ENCODE results near the gene PDXDC1.
A peak's percentile ranks its signal among the peaks of the same experiment; 100 is the strongest.
"Not testable (repeated sequence)": the region's sequence is repeated elsewhere in the genome, so short reads cannot be mapped to it uniquely, and the experiment has no call there.

The PDXDC1 gene

GRCh38 chr16:15144092-15144631 lies 169.3 kb downstream of the PDXDC1 start:
- H3K27ac ChIP-seq (ENCODE audit: insufficient read depth in 1 of 2, low read depth in 1 of 2, low read length in 2 of 2, poor library complexity in 1 of 2, severe bottlenecking in 2 of 2); CTCF ChIA-PET; H3K36me3 ChIP-seq (ENCODE audit: control insufficient read depth in 4 of 4, insufficient read depth in 4 of 4, low read length in 3 of 4); POLR2A ChIA-PET; DNase-seq; H3K9me3 ChIP-seq (ENCODE audit: control extremely low read depth in 1 of 5, control insufficient read depth in 4 of 5, insufficient read depth in 2 of 5, low read depth in 1 of 5, low read length in 4 of 5); H3K27me3 ChIP-seq (replicated peaks in 2 of 5; ENCODE audit: control insufficient read depth in 4 of 5, insufficient read depth in 5 of 5, low read length in 4 of 5): not testable (repeated sequence)
- 8% methylated on average over 17 of the region's 22 CpGs for WGBS (ENCODE audit: insufficient coverage)
- Histone ChIP-seq H3K4me3 (ENCODE audit: control insufficient read depth in 1 of 7, extremely low read depth in 1 of 7, insufficient read depth in 4 of 7, low read depth in 2 of 7, low read length in 6 of 7) (peak overlapping the region in 2 of 7 experiments; percentile 19 to 50), H3K4me1 (ENCODE audit: control extremely low read depth in 1 of 4, control insufficient read depth in 4 of 4, insufficient read depth in 4 of 4, low read length in 3 of 4) (peaks cover 0 to 35% (median 16%) of the 10 kb centered on the region in 4 experiments)

- H3K27me3 ChIP-seq (replicated peaks in 2 of 5; ENCODE audit: control insufficient read depth in 4 of 5, insufficient read depth in 5 of 5, low read length in 4 of 5); H3K27ac ChIP-seq (ENCODE audit: insufficient read depth in 1 of 2, low read depth in 1 of 2, low read length in 2 of 2, poor library complexity in 1 of 2, severe bottlenecking in 2 of 2); DNase-seq; H3K9me3 ChIP-seq (ENCODE audit: control extremely low read depth in 1 of 5, control insufficient read depth in 4 of 5, insufficient read depth in 2 of 5, low read depth in 1 of 5, low read length in 4 of 5); CTCF ChIA-PET; H3K36me3 ChIP-seq (ENCODE audit: control insufficient read depth in 4 of 4, insufficient read depth in 4 of 4, low read length in 3 of 4); POLR2A ChIA-PET: not testable (repeated sequence)
- H3K4me1 ChIP-seq (ENCODE audit: control extremely low read depth in 1 of 4, control insufficient read depth in 4 of 4, insufficient read depth in 4 of 4, low read length in 3 of 4): peaks cover 0 to 35% (median 16%) of the 10 kb centered on the region in 4 experiments
- H3K4me3 ChIP-seq (ENCODE audit: control insufficient read depth in 1 of 7, extremely low read depth in 1 of 7, insufficient read depth in 4 of 7, low read depth in 2 of 7, low read length in 6 of 7): peak overlapping the region in 1 of 7 experiments; percentile 50
- 74% methylated on average over 10 of the region's 20 CpGs for WGBS (ENCODE audit: insufficient coverage)
Measured at GRCh38 chr16:15144781-15145417, 170.1 kb downstream of the PDXDC1 start.

GRCh38 chr16:15145418-15146263 lies 170.8 kb downstream of the PDXDC1 start:
- H3K4me3 ChIP-seq (ENCODE audit: control insufficient read depth in 1 of 7, extremely low read depth in 1 of 7, insufficient read depth in 4 of 7, low read depth in 2 of 7, low read length in 6 of 7); H3K27me3 ChIP-seq (replicated peaks in 2 of 5; ENCODE audit: control insufficient read depth in 4 of 5, insufficient read depth in 5 of 5, low read length in 4 of 5); H3K27ac ChIP-seq (ENCODE audit: insufficient read depth in 1 of 2, low read depth in 1 of 2, low read length in 2 of 2, poor library complexity in 1 of 2, severe bottlenecking in 2 of 2); H3K36me3 ChIP-seq (ENCODE audit: control insufficient read depth in 4 of 4, insufficient read depth in 4 of 4, low read length in 3 of 4); POLR2A ChIA-PET; H3K9me3 ChIP-seq (ENCODE audit: control extremely low read depth in 1 of 5, control insufficient read depth in 4 of 5, insufficient read depth in 2 of 5, low read depth in 1 of 5, low read length in 4 of 5); DNase-seq; CTCF ChIA-PET: not testable (repeated sequence)
- WGBS (ENCODE audit: insufficient coverage): 96% methylated on average over 22 of the region's 35 CpGs
- H3K4me1 ChIP-seq (ENCODE audit: control extremely low read depth in 1 of 4, control insufficient read depth in 4 of 4, insufficient read depth in 4 of 4, low read length in 3 of 4): peaks cover 0 to 35% (median 16%) of the 10 kb centered on the region in 4 experiments

- H3K27me3 ChIP-seq (replicated peaks in 2 of 5; ENCODE audit: control insufficient read depth in 4 of 5, insufficient read depth in 5 of 5, low read length in 4 of 5); H3K36me3 ChIP-seq (ENCODE audit: control insufficient read depth in 4 of 4, insufficient read depth in 4 of 4, low read length in 3 of 4); CTCF ChIA-PET; DNase-seq; H3K4me3 ChIP-seq (ENCODE audit: control insufficient read depth in 1 of 7, extremely low read depth in 1 of 7, insufficient read depth in 4 of 7, low read depth in 2 of 7, low read length in 6 of 7); POLR2A ChIA-PET; H3K27ac ChIP-seq (ENCODE audit: insufficient read depth in 1 of 2, low read depth in 1 of 2, low read length in 2 of 2, poor library complexity in 1 of 2, severe bottlenecking in 2 of 2); H3K9me3 ChIP-seq (ENCODE audit: control extremely low read depth in 1 of 5, control insufficient read depth in 4 of 5, insufficient read depth in 2 of 5, low read depth in 1 of 5, low read length in 4 of 5): not testable (repeated sequence)
- peaks cover 0 to 32% (median 16%) of the 10 kb centered on the region in 4 experiments for H3K4me1 ChIP-seq (ENCODE audit: control extremely low read depth in 1 of 4, control insufficient read depth in 4 of 4, insufficient read depth in 4 of 4, low read length in 3 of 4)
- 97% methylated on average over 16 of the region's 23 CpGs for WGBS (ENCODE audit: insufficient coverage)
Measured at GRCh38 chr16:15146264-15146662, 171.4 kb downstream of the PDXDC1 start.

- POLR2A ChIA-PET; DNase-seq; H3K36me3 ChIP-seq (ENCODE audit: control insufficient read depth in 4 of 4, insufficient read depth in 4 of 4, low read length in 3 of 4); H3K27ac ChIP-seq (ENCODE audit: insufficient read depth in 1 of 2, low read depth in 1 of 2, low read length in 2 of 2, poor library complexity in 1 of 2, severe bottlenecking in 2 of 2); H3K4me3 ChIP-seq (ENCODE audit: control insufficient read depth in 1 of 7, extremely low read depth in 1 of 7, insufficient read depth in 4 of 7, low read depth in 2 of 7, low read length in 6 of 7); H3K27me3 ChIP-seq (replicated peaks in 2 of 5; ENCODE audit: control insufficient read depth in 4 of 5, insufficient read depth in 5 of 5, low read length in 4 of 5); CTCF ChIA-PET; H3K9me3 ChIP-seq (ENCODE audit: control extremely low read depth in 1 of 5, control insufficient read depth in 4 of 5, insufficient read depth in 2 of 5, low read depth in 1 of 5, low read length in 4 of 5): not testable (repeated sequence)
- WGBS (ENCODE audit: insufficient coverage): 94% methylated on average over 15 of the region's 19 CpGs
- peaks cover 0 to 15% (median 11%) of the 10 kb centered on the region in 4 experiments for H3K4me1 ChIP-seq (ENCODE audit: control extremely low read depth in 1 of 4, control insufficient read depth in 4 of 4, insufficient read depth in 4 of 4, low read length in 3 of 4)
Measured at GRCh38 chr16:15148831-15149230, 174.0 kb downstream of the PDXDC1 start.

- WGBS (ENCODE audit: insufficient coverage): 99% methylated on average over 10 of the region's 12 CpGs
- H3K27ac ChIP-seq (ENCODE audit: insufficient read depth in 1 of 2, low read depth in 1 of 2, low read length in 2 of 2, poor library complexity in 1 of 2, severe bottlenecking in 2 of 2); POLR2A ChIA-PET; H3K9me3 ChIP-seq (ENCODE audit: control extremely low read depth in 1 of 5, control insufficient read depth in 4 of 5, insufficient read depth in 2 of 5, low read depth in 1 of 5, low read length in 4 of 5); H3K4me3 ChIP-seq (ENCODE audit: control insufficient read depth in 1 of 7, extremely low read depth in 1 of 7, insufficient read depth in 4 of 7, low read depth in 2 of 7, low read length in 6 of 7); H3K27me3 ChIP-seq (replicated peaks in 2 of 5; ENCODE audit: control insufficient read depth in 4 of 5, insufficient read depth in 5 of 5, low read length in 4 of 5); H3K36me3 ChIP-seq (ENCODE audit: control insufficient read depth in 4 of 4, insufficient read depth in 4 of 4, low read length in 3 of 4); CTCF ChIA-PET; DNase-seq: not testable (repeated sequence)
- peaks cover 0 to 10% (median 7%) of the 10 kb centered on the region in 4 experiments for H3K4me1 ChIP-seq (ENCODE audit: control extremely low read depth in 1 of 4, control insufficient read depth in 4 of 4, insufficient read depth in 4 of 4, low read length in 3 of 4)
Measured at GRCh38 chr16:15149260-15149659, 174.4 kb downstream of the PDXDC1 start.

- H3K27ac ChIP-seq (ENCODE audit: insufficient read depth in 1 of 2, low read depth in 1 of 2, low read length in 2 of 2, poor library complexity in 1 of 2, severe bottlenecking in 2 of 2); CTCF ChIA-PET; H3K36me3 ChIP-seq (ENCODE audit: control insufficient read depth in 4 of 4, insufficient read depth in 4 of 4, low read length in 3 of 4); POLR2A ChIA-PET; H3K27me3 ChIP-seq (replicated peaks in 2 of 5; ENCODE audit: control insufficient read depth in 4 of 5, insufficient read depth in 5 of 5, low read length in 4 of 5); H3K4me1 ChIP-seq (ENCODE audit: control extremely low read depth in 1 of 4, control insufficient read depth in 4 of 4, insufficient read depth in 4 of 4, low read length in 3 of 4); H3K9me3 ChIP-seq (ENCODE audit: control extremely low read depth in 1 of 5, control insufficient read depth in 4 of 5, insufficient read depth in 2 of 5, low read depth in 1 of 5, low read length in 4 of 5): not testable (repeated sequence)
- peak overlapping the region; percentile 15 to 77 (median 55) for H3K4me3 ChIP-seq (ENCODE audit: control insufficient read depth in 1 of 7, extremely low read depth in 1 of 7, insufficient read depth in 4 of 7, low read depth in 2 of 7, low read length in 6 of 7)
- WGBS (ENCODE audit: insufficient coverage): no CpG with 5 or more reads among the region's 48 CpGs
- peak in 2 of 3 donors; percentile 65 to 70 for DNase-seq
Measured at GRCh38 chr16:15154005-15154404, 179.2 kb downstream of the PDXDC1 start.
